Measurements from ENCODE around the gene GPLD1.

Gene GPLD1

DNA sequence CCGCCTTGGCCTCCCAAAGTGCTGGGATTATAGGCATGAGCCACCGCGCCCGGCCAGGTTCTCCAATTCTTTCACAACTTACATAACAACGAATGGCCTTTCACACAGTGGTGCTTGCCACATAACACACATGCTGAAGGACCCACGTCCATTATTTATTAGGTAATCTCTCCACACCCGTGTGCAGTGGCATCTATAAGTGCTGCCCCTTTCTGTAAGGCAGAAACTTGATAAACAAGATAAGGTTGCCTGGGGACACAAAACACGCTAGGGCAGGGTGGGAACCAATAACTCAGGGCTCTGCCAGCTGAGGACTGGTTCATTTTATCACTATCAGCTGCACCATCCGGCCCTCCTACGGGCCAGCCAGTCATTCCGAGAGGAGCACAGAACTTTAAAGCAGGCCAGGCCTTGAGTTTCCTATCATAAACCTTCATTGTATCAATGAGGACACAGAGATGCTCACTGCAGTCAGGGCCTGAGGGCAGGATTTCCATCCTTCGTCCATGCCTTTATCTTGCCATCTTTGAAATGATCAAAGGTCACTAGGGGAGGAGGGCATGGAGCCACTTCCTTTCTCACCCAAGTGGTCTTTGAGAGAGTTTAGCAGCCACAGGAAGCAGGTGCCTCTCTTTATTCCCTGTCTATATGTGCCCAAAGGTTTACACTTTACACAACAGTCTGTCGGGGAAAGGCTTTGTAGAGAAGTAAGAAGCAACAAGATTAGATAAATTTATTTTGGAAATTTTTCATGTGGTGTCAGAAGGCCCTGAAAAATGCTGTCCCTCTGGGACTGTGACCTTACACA, 37.6 kb downstream of the GPLD1 start:
- H3K9ac ChIP-seq, result no peak overlapping the region
- H3K36me3 ChIP-seq (ENCODE audit: control insufficient read depth, insufficient read depth, low read length), result no peaks in the 10 kb centered on the region
- H3K27ac ChIP-seq, result no peak overlapping the region
- no peak for TF ChIP-seq CTCF (IDR thresholded peaks at IDR 0.05)
- H3K9me3 ChIP-seq (ENCODE audit: control insufficient read depth, low read length), result no peaks in the 10 kb centered on the region
- H3K27me3 ChIP-seq (ENCODE audit: control insufficient read depth, insufficient read depth, low read length), result no peaks in the 10 kb centered on the region
- no peak overlapping the region for H2AFZ ChIP-seq
- H3K4me2 ChIP-seq (ENCODE audit: low read length), result no peak overlapping the region
- H3K4me1 ChIP-seq, result no peaks in the 10 kb centered on the region
- no peaks in the 10 kb centered on the region for H3K79me2 ChIP-seq
- no peak overlapping the region for H3K4me3 ChIP-seq (ENCODE audit: low read depth, low read length)

GRCh38 chr6:24448828-24449525, 40.4 kb downstream of the GPLD1 start:
- no peak overlapping the region for H3K27ac ChIP-seq
- no peak overlapping the region for H3K4me2 ChIP-seq (ENCODE audit: low read length)
- no peaks in the 10 kb centered on the region for H3K27me3 ChIP-seq (ENCODE audit: control insufficient read depth, insufficient read depth, low read length)
- H3K4me1 ChIP-seq, result no peaks in the 10 kb centered on the region
- H3K79me2 ChIP-seq, result no peaks in the 10 kb centered on the region
- H2AFZ ChIP-seq, result no peak overlapping the region
- H3K9ac ChIP-seq, result no peak overlapping the region
- no peaks in the 10 kb centered on the region for H3K9me3 ChIP-seq (ENCODE audit: control insufficient read depth, low read length)
- no peak overlapping the region for H3K4me3 ChIP-seq (ENCODE audit: low read depth, low read length)
- H3K36me3 ChIP-seq (ENCODE audit: control insufficient read depth, insufficient read depth, low read length), result no peaks in the 10 kb centered on the region
- TF ChIP-seq CTCF (IDR thresholded peaks at IDR 0.05), result no peak

GRCh38 chr6:24448396-24448795, 41.0 kb downstream of the GPLD1 start:
- Histone ChIP-seq H3K4me2 (ENCODE audit: low read length) (no peak overlapping the region), H2AFZ (no peak overlapping the region), H3K4me1 (no peaks in the 10 kb centered on the region), H3K4me3 (ENCODE audit: low read depth, low read length) (no peak overlapping the region), H3K9me3 (ENCODE audit: control insufficient read depth, low read length) (no peaks in the 10 kb centered on the region), H3K79me2 (no peaks in the 10 kb centered on the region), H3K27ac (no peak overlapping the region), H3K9ac (no peak overlapping the region), H3K27me3 (ENCODE audit: control insufficient read depth, insufficient read depth, low read length) (no peaks in the 10 kb centered on the region), H3K36me3 (ENCODE audit: control insufficient read depth, insufficient read depth, low read length) (no peaks in the 10 kb centered on the region)
- no peak for TF ChIP-seq CTCF (IDR thresholded peaks at IDR 0.05)

DNA sequence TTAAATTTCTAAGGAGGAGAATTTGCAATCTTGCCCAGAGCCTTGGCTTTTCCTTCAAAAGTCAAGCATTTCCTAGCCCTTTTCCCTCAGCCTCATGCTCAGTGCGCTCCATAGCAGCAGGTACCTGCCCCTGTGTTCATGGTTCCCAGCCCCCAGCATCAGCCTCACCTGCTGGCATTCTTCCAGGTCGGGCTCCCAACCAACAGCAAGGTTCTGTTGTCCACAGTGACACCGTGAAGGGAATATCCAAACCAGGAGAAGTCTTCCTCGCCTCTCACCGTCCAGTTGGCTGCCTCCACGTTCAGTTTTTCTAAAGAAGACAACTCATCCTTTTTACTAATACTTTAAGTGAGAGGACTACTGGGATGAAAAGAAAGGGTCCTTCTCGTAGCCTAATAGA, 42.7 kb downstream of the GPLD1 start:
- Histone ChIP-seq H3K9ac (no peak overlapping the region), H2AFZ (no peak overlapping the region), H3K36me3 (ENCODE audit: control insufficient read depth, insufficient read depth, low read length) (no peaks in the 10 kb centered on the region), H3K79me2 (no peaks in the 10 kb centered on the region), H3K27ac (no peak overlapping the region), H3K9me3 (ENCODE audit: control insufficient read depth, low read length) (no peaks in the 10 kb centered on the region), H3K4me2 (ENCODE audit: low read length) (no peak overlapping the region), H3K27me3 (ENCODE audit: control insufficient read depth, insufficient read depth, low read length) (no peaks in the 10 kb centered on the region), H3K4me1 (no peaks in the 10 kb centered on the region), H3K4me3 (ENCODE audit: low read depth, low read length) (no peak overlapping the region)
- no peak for TF ChIP-seq CTCF (IDR thresholded peaks at IDR 0.05)

Measured in parathyroid adenoma (tissue), 2 donors.